NAMALWA (cell line): ENCODE measurements around the gene MYO1D.
"Not testable (repeated sequence)": the region's sequence is repeated elsewhere in the genome, so short reads cannot be mapped to it uniquely, and the experiment has no call there.

Experiments used
- DNase-seq: peaks from one replicate; pipeline ENCODE4 v3.0.0-alpha.2; 2015; ENCODE audit warnings: low spot score

Gene MYO1D

DNA sequence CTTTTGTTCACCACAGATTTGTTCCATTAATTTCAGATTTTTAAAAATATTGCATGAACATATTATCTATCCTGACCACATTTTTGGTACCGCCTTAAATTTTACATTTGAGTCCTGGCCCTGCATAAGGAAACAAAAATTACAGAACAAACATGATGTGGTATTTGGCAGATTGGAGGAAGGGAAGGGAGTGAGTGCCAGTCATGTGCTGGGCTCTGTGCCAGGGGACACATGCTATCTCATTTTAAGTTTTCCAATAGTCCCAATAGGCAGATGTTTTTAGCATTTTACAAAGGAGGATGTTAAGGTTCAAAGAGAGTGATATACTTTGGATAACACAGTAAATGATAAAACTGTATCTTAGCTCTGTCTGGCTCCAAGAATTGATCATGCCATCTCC lies 205.0 kb downstream of the MYO1D start:
- no peak for DNase-seq

DNA sequence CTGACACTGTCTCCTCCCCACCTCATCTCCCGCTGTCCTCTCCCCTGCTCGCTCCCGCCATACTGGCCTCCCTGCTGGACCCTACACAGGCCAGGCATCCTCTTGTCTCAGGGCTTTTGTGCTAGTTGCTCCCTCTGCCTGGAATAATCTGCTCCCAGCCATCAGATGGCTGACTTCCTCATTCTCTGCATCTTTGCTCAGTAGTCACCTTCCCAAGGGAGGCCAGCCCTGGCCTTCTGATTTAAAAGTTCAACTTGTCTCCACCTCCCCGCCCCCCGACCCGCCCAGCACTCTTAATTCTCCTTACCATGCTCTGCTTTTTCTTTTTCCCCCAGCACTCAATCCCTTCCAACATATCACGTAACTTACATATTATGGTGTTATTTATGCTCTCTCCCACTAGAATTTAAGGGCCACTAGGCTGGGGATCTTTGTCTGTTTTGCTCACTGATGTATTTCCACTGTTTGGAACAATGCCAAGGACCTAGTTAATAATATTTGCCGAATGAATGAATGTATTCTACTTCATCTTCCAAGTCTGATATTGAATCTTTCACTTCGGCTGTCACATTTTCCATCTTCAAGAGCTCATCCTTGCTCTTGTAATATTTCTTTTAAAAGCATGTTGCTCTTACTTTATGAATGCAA lies 211.9 kb downstream of the MYO1D start:
- no peak for DNase-seq

DNA sequence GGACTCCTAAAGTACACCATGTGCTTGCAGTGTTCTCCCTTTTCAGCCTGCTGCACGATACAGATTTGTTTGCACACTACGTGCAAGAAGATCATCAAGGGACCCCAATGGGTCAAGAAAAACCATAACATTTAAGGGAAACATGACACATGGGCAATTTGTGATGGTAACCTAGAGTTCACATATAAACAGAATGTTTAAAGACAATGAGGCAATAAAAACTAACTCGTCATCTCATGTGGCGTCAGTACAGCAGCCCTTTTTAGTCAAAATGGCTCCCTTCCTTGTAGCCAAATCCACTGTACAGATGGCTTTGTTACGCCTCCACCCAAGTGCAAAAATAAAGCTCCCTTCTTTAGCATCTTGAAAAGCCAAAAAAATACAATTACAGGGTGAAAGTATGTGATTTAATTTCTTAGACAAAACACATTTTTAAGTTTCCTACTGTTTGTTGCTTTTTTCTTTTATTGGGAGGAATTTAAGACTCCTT lies 216.4 kb downstream of the MYO1D start:
- no peak for DNase-seq

DNA sequence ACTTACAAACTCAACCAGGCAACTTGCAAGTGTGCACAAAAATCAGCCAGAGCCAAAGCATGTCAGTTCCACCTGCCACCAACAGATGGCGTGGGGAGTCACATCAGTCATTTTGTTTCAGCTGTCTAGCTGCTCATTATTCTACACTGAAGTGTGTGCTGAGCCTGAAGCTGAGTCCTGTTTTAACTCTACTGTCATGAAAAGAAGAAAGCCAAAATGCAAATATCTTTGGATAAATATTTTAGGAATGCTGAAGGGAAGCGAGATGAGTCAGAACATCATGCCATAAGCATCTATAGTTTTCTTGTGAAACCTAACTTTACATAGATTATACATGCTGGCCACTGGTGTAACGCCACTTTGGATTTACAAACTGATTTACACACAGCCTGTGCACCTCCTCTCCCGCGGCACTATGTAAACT lies 217.5 kb downstream of the MYO1D start:
- peak; percentile 80 for DNase-seq

DNA sequence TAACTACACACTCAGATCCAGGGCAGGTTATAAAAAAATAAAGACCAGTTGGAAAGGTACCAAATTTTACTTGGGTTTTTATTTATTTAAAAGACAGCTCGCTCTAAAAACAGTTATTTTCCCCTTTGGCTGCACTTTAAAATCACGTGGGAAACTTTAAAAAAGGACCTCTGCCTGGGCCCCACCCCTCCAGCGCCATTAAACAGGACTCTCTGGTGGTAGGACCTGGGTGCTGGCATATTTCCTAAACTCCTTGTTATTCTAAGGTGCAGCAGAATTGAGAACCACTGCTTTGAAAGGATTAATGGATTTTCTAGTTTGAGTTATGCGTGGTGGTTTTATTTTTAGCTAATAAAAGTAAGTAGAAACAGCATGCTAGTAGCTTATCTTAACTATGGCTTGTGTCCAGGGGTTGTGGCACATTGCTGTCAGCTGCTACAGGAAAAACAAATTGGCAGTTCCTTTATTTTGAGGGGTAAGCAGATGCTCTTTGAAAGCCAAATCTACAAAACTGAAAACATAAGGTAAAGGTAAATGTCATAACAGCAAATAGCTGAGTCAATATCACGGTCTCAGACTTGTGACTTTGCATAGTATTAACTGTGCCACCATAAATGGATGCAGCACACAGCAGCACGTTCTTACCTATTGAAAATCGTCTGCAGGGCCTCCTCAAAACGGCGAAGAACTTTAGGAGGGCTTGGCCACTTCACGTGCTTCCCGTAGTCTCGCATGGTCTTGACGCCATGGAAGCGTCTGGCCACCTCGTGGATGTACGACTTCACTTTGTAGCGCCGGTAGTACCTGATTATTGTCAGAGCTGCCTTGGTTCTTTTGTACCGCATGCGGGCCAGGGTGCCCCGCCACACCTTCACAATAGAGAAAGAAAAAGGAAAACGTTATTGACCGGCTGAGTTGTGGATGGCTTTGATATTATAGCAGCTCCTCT lies 218.2 kb downstream of the MYO1D start:
- peak; percentile 2 for DNase-seq

DNA sequence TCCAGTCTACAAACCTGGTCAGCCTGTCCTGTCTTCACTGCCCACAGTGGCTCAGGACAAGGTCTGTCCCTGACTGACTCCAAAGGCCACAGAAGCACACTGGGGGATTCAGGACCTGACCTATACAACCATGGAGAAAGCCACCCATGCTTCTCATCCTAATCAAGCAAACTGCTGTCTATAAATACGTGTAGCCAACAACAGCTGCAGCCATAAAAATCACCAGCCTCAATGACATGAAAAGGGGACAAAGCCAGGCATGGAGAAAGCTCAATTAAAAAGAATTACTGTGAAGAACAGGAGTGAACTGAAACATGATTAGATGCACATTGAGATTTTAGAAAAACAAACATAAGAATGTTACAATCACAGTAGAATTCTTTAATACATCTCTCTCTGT lies 220.0 kb downstream of the MYO1D start:
- DNase-seq: no peak

DNA sequence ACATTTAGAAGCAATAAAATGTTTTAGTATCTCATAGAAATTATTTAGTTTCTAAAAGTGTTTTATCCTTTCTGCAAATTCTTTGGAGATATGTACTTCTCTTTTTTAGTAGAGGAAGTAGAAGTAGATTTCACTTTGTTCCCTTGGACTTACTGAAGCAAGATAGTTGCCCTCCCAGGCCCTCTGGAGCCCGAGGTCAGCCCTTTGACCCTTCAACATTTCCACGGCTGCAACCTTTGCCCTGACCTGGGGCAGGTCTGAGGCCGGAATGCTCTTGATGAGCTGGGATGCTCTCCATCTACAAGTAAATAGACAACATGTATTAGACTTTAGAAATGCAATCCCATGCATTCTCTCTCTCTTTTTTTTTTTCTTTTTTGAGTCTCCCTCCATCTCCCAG lies 222.6 kb downstream of the MYO1D start:
- DNase-seq: no peak

DNA sequence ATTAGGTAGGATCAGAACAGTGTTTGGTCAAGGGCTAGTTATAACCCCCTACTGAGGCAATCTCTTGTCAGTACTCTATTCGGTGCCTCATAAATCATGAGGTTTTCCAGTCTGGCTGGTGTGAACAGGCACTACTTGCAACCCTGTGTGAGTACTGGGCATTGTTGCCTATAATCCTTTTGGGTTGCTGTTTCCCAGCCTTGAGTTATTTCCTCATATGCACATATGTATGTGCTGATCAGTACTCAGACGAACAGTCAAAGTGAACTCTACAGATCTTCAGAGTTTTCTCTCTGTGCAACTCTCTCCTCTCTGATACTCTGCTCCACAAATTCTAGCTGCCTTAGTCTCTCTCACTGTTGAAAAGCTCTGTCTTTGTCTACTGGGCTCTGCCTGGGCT lies 225.8 kb downstream of the MYO1D start:
- no peak for DNase-seq

DNA sequence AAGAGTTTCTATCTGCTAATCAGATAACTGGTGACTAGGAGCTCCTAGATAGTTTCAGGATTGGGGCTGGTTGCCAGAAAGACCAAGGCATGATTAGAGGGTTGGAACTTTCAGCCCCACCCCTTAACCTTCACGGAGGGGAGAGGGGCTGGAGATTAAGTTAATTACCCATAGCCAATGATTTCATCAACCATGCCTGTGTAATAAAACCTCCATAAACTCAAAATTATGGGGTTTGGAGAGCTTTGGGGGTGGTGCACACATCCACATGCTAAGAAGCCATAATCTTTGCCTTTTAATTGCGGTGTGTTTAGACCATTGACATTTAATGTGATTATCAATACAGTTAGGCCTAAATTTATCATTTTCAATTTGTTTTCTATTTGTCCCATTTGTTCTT lies 228.5 kb downstream of the MYO1D start:
- no peak for DNase-seq

DNA sequence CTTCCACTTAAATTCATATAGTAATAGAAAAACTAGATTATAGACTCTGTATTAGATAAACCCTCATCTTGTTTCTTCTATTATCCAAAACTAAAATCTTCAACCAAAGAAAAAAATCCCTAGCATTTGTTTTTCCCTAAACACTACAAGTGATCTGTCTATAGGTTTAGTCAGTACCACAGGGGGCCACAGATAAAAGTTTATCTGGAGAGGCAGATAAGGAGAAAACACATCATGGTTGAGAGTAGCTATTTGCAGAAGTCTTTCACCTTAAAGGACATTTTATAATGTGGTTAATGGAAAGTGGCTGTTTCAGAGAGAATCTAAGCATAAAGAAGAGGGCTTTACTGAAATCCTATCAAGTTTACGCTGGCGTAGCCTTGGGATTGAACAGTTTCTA lies 230.0 kb downstream of the MYO1D start:
- DNase-seq: no peak

DNA sequence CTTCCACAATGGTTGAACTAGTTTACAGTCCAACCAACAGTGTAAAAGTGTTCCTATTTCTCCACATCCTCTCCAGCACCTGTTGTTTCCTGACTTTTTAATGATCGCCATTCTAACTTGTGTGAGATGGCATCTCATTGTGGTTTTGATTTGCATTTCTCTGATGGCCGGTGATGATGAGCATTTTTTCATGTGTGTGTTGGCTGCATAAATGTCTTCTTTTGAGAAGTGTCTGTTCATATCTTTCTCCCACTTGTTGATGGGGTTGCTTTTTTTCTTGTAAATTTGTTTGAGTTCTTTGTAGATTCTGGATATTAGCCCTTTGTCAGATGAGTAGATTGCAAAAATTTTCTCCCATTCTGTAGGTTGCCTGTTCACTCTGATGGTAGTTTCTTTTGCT lies 235.4 kb downstream of the MYO1D start:
- DNase-seq: not testable (repeated sequence)

DNA sequence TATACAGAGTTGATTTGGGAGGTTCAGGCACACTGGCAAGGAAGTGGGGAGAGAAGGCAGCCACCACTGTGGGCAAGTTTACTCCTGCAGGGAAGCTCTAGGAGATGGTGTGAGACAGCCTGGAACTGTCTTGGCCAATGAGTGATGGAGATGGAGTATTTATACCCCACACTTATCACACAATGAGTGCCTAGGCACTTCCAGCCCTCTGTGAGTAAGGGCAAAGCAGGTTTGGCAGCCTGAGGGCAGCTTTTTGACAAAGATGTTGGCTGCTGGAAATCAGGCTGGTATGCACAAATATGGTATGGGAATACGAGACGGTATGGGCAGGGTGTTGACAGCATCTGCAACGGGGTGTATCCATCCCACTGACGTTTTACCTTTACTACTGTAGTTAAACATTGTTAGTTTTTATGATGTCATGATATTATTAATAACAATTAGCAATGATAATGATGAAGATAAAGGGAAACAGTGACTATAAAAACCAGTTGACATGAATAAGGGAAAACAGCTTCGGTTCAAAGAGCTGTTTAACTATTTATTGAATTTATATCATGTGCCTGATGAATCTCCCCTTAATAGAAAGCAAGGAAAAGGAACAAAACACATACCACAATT lies 240.2 kb downstream of the MYO1D start:
- no peak for DNase-seq

DNA sequence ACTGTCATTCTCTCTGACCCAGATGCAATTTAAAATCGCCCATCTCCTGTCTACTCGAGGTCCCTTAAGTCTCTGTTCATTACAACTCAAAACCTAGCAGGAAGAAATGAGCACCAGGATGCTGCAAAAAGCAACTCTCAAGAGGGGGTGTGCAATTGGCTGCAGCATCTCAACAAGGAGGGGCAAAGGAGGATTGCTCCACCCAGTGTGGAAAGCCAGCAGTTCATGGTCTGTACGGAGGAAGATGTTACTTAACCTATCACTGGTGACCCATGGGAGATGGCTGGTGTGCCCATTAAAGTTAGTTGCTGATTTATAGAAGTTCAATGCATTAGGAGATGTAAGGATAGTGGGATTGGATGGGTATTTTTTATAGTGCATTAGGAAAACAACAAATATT lies 242.8 kb downstream of the MYO1D start:
- DNase-seq: no peak

DNA sequence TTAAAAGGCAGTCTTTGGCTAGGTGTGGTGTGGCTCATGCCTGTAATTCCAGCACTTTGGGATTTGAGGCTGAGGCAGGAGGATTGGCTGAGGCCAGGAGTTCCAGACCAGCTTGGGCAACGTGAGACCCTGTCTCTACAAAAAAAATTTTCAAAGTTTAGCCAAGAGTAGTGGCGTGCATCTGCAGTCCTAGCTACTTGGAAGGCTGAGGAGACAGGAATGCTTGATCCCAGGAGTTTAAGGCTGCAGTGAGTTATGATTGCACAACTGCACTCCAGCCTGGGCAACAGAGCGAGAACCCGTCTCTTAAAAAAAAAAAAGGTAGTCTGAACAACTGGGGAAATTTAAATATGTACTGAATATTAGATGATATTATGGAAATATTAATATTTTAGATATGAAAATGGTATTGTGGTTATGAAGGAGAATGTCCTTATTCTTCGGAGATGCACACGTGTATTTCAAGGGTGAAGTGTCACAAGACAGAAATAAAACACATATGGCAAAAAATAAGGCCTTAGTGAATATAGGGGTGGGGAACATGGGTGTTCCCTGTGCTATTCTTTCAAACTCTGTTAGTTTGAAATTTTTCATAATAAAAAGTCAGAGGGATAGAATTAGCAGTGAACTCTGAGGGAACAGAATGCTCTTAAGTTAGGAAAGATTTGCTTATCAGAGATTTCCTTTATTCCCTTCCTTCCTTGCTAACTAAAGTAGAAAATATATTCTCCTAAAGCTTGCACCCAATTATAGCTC lies 245.4 kb downstream of the MYO1D start:
- no peak for DNase-seq

DNA sequence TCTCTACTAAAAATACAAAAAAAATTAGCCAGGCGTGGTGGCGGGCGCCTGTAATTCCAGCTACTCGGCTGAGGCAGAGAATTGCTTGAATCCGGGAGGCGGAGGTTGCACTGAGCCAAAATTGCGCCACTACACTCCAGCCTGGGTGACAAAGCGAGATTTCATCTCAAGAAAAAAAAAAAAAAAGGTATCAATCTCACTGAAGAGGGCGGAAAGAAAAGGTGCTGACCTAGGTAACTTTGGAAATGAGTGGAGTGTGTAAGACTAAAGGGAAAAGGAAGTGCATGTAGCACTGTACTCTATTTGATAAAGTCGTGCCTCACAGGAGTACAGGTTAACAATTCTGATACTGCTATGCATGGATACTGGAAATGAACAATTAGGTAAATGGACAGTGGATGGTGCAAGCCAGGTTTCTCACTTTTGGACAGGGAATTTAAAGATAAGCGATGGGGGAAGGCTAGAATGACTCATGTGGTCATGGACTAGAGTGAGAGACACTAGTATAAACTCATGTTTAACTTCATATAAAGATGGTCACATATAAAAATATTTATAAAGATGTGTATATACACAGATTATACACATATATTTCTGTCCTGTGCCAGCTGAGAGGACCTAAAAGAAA lies 247.2 kb downstream of the MYO1D start:
- DNase-seq: no peak

DNA sequence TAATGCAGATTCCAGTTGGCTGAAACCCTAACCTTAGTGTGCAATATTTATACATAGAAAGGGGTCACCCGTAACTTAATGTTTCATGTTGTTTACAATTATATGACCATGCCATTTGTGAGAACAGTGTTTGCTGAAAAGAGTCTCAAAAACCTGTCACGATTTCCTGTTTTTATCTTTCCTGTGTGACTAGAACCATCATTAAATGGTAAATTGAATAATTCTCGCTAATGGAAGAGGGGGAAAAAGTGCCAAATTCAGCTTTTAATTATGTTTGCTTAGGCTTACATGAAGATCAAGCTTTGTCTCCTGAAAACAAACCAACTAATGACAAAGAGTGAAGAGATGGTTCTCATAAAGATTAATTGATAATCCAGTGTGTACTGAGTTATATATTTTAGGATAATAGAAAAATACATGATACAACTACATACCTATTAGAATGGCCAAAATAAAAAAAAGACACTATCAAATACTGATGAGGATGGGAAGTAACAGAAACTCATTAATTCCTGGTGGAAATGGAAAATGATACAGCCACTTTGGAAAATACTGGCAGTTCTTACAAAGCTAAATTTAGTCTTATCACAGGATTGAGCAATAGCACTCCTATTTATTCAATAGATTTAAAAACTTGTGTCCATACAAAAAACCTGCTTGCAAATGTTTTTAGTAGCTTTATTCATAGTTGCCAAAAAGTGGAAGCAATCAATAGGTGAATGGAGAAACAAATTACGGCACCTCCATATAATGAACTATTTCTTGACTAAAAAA lies 248.5 kb downstream of the MYO1D start:
- DNase-seq: no peak

DNA sequence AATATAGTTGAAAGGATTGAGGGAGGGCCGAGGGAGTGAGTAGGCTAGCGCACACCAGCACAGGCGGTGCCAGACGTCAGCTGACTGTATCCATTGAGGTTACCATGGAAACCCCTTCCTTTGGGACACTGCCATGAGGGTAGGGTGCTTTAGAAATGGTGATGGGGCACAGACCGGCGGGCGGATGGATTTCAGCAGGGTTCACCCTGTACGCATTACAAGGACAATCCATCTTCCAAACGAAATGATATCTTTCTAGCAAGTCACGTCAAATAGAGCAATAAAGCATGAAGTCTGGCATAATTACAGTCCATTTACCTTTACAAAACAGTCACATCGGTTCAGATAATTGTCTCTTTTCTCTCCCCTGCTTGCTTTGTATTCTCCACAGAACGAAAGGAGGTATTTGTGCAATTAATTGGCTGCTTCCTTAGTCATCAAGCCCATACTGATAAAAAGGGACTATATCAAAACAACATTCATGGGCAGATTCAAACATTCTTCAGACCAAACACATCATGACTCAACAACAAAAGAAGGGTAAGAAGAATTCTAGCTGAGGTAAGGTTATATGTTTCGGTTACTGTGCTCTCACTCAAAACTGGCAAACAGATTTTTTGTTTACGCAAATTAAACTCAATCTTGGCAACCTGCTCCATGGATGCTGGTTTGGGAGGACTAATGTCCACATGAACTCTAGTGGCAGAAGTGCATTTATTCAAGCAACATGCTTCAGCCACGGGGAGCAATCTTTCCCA lies 249.5 kb downstream of the MYO1D start:
- DNase-seq: no peak

DNA sequence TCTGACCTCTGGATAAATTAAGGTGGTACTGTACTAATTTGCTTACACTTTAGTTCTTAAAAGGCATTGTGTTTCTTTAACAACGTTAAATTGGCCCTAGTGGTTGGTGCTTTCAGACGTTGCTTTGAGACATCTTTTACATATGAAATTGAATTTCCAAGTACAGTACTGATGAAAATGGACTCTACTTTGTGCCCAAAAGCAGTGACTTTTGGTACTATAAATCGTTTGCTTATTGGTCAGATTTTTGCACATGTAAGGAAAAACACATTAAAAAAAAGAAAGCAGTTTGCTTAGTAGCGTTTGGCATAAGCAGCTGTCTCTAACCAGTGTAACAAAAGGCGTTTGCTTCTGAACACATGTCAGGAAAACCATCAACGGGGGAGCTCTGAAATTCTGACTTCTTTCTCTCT lies 250.5 kb downstream of the MYO1D start:
- DNase-seq: no peak

DNA sequence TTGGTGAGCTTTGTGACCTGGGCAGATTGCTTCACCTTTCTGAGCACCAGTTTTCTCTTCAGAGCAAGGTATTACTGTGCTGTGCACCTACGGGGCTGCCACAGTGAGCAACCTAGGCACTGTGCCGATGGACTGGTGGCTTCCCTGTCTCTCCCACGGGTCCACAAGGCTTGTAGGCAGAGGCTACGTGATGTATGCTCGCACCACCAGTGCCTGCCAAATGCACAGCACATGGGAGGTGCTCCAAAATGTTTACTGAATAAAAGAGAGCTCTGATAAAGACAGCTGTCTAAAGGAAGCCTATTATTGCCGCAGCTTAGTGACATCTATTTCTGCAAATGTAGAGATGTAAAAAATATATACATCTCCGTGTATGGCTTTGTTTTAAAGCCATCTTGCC lies 251.0 kb downstream of the MYO1D start:
- no peak for DNase-seq

DNA sequence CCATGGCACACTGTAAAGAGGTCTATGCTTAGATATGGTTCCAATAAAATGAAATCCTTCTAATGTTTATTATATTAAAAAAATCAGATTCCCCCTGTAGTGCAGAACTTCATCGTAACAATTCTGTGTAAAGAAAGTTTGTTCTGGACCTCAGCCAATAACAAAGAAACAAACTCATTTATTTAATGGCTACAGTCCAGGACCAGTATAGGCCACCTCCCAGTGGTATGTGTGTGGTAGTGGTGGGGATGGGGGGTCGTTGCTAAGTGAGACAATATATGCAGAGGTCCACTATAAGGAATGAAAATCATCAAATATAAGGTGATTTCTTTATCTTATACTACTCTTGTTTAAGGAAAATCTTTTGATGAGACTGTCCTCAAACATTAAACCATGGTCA lies 253.7 kb downstream of the MYO1D start:
- no peak for DNase-seq
